ENCODE data around the gene PRSS36.
"Not testable (repeated sequence)": the region's sequence is repeated elsewhere in the genome, so short reads cannot be mapped to it uniquely, and the experiment has no call there.

The PRSS36 gene

GRCh38 chr16:31149894-31150890 is at the start of gene PRSS36:
Gene PRSS36 (minus strand): TSS chr16:31150066. CDS start chr16:31150035, 31 bp downstream.
- no peak for DNase-seq

GRCh38 chr16:31199430-31200041 is 49.7 kb upstream of the PRSS36 start:
- DNase-seq: no peak

GRCh38 chr16:31198207-31198882 is 48.5 kb upstream of the PRSS36 start:
- no peak for DNase-seq

DNA sequence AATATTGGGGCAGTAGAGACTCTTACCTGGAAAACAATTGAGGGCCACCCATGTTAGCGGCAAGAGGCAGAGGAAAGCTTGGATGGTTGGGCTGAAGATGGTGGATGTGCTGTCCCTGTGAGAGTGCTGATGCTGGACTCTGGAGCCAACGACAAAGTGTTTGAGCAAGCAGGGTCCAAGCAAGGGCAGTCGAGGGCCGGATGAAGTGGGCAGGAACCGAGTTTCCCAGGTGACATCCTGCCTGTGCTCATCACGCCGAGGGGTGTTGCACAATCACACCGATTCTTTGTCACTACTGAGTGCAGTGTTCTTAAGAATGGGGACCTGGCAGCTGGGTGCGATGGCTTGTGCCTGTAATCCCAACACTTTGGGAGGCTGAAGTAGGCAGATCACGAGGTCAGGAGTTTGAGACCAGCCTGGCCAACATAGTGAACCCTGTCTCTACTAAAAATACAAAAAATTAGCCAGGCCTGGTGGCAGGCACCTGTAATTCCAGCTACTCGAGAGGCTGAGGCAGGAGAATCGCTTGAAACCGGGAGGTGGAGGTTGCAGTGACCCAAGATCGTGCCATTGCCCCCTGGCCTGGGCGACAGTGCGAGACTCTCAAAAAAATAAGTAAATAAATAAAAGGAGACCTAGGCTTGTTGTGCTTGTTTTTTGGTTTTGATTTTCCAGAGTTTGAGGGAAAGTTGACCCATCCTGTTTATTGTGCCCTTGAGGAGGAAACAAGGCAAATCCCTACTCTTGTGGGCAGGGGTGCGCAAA is 46.6 kb upstream of the PRSS36 start:
- DNase-seq: no peak

- not testable (repeated sequence) for DNase-seq
These were observed 46.0 kb upstream of the PRSS36 start for GRCh38 chr16:31195861-31196260.

- DNase-seq: no peak
These were observed 45.0 kb upstream of the PRSS36 start for GRCh38 chr16:31194898-31195297.

GRCh38 chr16:31193874-31194273 is 44.0 kb upstream of the PRSS36 start:
- DNase-seq: no peak

DNA sequence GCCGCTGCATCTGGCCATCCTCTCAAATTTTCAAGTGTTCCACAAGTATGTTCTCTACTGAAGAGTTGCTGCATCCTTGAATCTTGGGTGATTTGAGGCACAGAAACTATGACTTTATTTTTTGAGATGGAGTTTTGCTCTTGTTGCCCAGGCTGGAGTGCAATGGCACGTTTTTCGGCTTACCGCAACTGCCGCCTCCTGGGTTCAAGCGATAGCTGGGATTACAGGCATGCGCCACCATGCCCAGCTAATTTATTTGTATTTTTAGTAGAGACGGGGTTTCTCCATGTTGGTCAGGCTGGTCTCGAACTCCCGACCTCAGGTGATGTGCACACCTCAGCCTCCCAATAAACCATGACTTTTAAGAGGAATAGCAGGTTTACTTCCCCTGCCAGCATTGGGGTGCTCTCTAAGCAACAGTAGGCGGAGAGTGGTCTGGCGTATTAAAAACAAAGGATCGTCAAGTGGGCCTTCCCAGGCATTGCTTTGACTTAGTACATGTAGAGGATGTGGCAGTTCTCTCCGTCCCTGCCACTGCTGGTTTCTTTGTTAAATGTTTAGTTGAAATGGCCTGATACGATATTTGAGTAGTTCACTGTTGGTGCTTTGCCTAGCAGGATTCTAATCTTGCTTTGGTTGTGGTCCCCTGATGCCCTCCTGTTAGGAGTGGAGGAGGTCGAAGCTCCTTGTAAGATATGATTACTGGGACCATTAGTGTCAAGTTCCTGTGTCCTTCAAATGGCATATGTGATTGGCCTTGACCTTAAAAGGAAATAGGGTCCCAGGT is 43.2 kb upstream of the PRSS36 start:
- no peak for DNase-seq

DNA sequence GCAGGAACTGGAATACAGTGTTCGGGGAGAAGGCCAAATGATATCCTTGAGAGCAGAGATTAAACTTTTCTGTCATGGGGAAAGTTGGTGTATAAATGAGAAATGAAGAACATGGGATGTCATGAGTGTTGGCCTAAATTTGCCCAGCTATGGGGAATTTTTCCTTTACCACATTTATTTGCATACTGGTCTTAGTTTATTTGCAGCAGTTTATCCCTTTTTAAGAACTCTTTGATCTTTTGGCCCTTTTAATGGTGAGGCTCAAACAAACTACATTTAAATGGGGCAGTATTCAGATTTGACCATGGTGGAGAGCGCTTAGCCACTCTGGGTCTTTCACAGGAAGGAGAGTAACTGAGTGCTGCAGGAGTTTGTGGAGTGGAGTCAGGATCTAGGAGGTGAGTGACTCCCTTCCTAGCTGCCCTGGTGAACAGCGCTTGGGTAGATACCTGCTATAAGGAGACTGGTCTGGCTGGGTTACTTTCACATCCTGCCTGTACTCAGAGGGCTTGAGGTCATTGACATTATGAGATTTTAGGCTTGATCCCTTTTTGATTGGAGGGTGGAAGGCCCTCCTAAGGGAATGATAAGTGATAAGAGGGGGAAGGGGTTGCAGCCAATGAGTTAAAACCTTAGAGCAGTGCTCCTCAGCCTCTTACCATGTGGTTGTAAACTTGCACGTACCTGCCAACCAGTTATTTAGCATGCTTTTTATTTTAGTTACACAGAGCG is 42.0 kb upstream of the PRSS36 start:
- no peak for DNase-seq

DNA sequence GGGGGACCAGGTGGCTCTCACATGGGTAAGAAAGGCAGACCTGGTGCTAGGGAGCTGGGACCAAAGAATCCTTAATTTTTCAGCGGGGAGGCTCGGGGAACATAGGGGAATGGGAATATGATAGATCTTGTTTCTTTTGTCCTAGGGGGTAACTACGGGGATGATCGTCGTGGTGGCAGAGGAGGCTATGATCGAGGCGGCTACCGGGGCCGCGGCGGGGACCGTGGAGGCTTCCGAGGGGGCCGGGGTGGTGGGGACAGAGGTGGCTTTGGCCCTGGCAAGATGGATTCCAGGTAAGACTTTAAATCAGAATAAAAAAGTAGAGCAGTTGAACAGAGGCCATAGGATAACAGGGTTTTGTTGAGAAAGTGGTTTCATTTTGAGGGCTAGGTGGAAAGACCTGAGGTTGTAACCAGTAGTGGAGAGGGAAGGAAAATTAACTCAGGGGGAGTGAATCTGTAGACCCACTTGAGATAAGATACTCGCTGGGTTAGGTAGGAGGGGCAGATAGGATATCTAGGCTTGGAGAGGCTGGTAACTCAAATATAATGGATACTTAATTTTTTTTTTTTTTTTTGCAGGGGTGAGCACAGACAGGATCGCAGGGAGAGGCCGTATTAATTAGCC is 41.1 kb upstream of the PRSS36 start:
- DNase-seq: no peak

- DNase-seq: no peak
These were observed 40.2 kb upstream of the PRSS36 start for GRCh38 chr16:31190061-31190460.

DNA sequence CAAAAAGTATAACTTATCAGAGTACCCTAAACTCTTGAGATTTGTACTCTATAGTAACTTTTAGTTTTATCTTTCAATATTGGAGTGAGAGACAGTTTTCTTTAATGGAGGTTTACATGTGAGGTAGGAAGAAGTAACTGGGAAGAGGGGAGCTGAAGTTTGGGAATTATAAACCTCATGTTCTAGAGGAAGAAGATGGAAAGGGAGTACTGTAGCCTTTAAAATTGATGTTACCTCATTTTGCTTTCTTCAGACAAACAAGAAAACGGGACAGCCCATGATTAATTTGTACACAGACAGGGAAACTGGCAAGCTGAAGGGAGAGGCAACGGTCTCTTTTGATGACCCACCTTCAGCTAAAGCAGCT is 39.5 kb upstream of the PRSS36 start:
- DNase-seq: no peak

DNA sequence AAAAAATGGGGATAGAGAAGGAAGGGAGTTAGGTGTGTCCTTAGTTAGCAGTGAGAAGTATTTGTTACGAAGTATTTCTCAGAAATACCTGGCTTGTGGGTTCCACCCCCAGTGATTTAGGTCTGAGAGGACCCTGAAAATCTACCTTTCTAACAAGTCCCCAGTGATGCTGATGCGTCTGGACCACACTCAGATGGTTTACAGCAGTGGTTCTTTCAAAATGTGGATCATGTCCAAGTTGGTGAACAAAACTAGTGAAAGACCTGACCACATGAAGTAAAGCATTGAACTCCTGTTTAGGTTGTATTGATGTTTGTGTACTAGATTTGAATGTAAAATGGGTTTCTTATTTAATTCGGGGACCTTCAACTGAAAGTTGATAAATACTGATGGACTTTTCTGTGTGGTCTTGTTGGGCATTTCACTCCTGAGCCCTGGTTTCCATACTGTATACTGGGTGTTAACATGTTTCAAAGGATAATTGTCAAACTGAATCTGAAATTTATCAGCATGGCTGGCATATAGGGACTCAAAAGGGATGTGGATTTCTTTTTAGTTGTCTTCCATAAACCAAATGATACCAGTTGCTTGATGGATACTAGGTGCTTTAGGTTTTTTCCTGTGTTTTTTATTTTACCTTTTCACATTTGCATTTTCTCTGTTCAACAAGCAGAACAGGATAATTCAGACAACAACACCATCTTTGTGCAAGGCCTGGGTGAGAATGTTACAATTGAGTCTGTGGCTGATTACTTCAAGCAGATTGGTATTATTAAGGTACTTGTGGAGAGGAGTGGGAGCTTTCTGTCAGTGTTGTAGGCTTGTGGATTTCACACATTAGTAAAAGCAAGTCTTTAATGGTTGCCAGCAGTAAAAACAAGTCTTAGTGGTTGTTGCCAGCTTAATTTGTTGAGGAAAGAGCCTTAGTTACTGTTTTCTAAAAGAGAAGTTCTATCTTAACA is 38.9 kb upstream of the PRSS36 start:
- DNase-seq: no peak

- no peak for DNase-seq
These were observed 37.9 kb upstream of the PRSS36 start for GRCh38 chr16:31187808-31188189.

DNA sequence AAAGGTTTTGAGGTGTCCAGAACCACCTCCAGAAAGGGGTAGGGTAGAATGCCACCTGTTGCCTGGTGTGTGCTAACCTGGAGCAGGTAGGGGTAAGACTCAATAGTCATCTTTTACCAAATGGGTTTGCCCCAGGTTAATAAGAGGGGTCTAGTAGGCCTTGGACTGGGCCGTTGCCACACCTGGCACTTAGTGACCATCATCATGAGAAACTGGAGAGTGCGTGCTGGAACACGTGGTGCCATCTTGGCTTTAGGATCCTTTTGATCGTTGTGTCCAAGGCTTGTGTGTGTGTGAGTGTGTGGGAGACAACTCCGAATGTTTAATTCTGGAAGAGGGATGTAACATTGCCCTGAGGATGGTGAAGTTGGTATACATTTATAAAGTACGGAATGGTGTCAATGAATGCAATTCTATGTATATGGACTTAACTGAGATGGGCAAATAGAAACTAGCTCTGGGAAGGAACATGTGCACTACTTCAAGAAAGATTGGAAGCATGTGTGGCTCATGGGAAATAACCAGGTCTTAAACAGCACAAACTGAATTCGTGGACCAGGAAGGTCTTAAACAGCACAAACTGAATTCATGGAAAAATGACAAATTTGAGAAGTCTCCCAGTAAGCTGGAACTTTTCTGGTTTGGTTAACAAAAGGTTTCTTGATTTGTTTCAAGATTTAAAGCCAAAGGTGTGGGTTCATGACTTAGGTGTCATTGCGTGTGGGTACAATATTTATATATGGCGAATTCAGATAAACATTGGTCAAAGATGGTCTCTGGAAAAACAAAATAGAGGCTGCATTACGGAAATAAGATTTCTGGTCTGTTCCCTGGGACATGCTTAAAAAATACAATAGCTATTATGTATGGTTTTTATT is 37.3 kb upstream of the PRSS36 start:
- DNase-seq: no peak

- peak; percentile 26 to 38 for DNase-seq
These were observed 36.3 kb upstream of the PRSS36 start for GRCh38 chr16:31186176-31186575.

DNA sequence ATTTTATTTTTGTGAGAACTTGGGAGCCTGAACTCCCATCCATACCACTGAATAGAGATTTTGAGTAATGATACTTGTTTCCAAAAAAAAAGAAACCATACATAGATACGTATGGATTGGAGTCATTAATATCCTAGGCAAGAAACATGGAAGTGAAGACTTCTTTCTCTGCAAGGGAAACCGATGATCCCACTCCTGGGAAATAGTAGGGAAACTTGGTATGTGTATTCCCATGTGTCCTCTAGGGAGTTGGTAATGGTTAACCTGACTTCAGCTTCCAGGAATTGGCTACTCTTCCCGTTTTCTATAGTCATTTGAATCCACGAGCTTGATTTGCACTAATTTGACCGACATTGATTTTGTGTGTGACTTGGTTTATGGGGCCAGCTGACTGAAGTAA is 35.5 kb upstream of the PRSS36 start:
- no peak for DNase-seq

GRCh38 chr16:31184888-31185287 is 35.0 kb upstream of the PRSS36 start:
- no peak for DNase-seq
